ES-I3 (cell line): ENCODE data around the gene AFMID.
"Not testable (repeated sequence)": the region's sequence is repeated elsewhere in the genome, so short reads cannot be mapped to it uniquely, and the experiment has no call there.

Source experiments
- H3K36me3 ChIP-seq: 2 replicates; pipeline ENCODE4 v1.6.1; 2013; ENCODE audit warnings: mild to moderate bottlenecking, low read length, control low read depth, moderate library complexity; ENCODE audit not compliant: insufficient read depth
- H3K4me1 ChIP-seq: 2 replicates; pipeline ENCODE4 v1.6.1; 2013; ENCODE audit warnings: mild to moderate bottlenecking, control low read depth, low read length; ENCODE audit not compliant: insufficient read depth
- H3K9ac ChIP-seq: 2 replicates; pipeline ENCODE4 v1.6.1; 2013; ENCODE audit warnings: low read depth, mild to moderate bottlenecking, low read length, moderate library complexity
- H3K9me3 ChIP-seq: 2 replicates; pipeline ENCODE4 v1.6.1; 2013; ENCODE audit warnings: mild to moderate bottlenecking, low read length, moderate library complexity; ENCODE audit not compliant: control insufficient read depth, insufficient read depth

Gene AFMID, protein sequence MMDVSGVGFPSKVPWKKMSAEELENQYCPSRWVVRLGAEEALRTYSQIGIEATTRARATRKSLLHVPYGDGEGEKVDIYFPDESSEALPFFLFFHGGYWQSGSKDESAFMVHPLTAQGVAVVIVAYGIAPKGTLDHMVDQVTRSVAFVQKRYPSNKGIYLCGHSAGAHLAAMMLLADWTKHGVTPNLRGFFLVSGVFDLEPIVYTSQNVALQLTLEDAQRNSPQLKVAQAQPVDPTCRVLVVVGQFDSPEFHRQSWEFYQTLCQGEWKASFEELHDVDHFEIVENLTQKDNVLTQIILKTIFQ

GRCh38 chr17:78186692-78187595 is at the start of gene AFMID, which contains the start of gene TK1:
TSS of gene AFMID (plus strand) at chr17:78187362. CDS start at chr17:78187371, 9 bp downstream.
TSS of gene TK1 (minus strand) at chr17:78187052. CDS start at chr17:78186994, 58 bp downstream.
- no peaks in the 10 kb centered on the region for H3K9me3 ChIP-seq
- H3K4me1 ChIP-seq: peaks cover 13% of the 10 kb centered on the region
- H3K36me3 ChIP-seq: peaks cover 27% of the 10 kb centered on the region
- peak within 1 kb of the TSS; percentile 90 for H3K9ac ChIP-seq

DNA sequence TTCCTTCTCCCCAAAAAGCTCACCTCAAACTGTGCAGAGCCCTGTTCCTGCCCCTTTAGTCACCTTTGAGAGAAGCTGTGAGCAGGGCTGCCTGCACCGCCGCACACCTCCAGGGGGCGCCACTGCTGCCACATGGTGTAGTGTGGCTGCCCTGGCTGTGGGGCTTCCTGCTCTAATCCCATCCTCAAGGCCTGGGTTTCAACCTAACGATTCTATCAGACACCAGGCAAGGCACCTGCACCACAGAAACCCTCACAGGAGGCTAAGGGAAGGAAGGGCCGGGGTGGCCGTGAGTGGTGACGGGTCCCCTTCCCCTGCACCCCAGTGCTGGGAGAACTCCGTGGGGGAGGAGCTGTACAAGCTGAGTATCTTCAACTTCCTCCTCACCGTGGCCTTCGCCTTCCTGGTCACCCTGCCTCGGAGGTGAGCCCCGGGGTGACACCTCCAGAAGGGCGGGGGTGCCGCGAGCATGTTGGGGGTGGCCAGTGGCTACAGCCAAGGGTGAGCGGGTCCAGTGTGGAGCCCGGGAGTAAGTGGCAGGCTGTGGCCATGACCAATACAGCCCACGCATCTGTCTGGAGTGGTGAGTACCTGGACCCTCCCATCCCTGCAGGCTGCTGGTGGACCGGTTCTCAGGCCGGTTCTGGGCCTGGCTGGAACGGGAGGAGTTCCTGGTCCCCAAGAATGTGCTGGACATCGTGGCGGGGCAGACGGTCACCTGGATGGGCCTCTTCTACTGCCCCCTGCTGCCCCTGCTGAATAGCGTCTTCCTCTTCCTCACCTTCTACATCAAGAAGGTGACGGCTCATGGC is 49.6 kb upstream of the AFMID start:
- H3K9me3 ChIP-seq: no peaks in the 10 kb centered on the region
- no peaks in the 10 kb centered on the region for H3K36me3 ChIP-seq
- no peak overlapping the region for H3K9ac ChIP-seq
- peaks cover 42% of the 10 kb centered on the region; the same call in 1 of the 2 replicates for H3K4me1 ChIP-seq

- H3K4me1 ChIP-seq: peaks cover 38% of the 10 kb centered on the region; the same call in 1 of the 2 replicates
- no peak overlapping the region for H3K9ac ChIP-seq
- H3K9me3 ChIP-seq: no peaks in the 10 kb centered on the region
- no peaks in the 10 kb centered on the region for H3K36me3 ChIP-seq
These were observed 48.7 kb upstream of the AFMID start for GRCh38 chr17:78138204-78139060.

GRCh38 chr17:78139861-78140168 is 47.3 kb upstream of the AFMID start:
- H3K4me1 ChIP-seq: peaks cover 38% of the 10 kb centered on the region; the same call in 1 of the 2 replicates
- H3K9me3 ChIP-seq, H3K36me3 ChIP-seq: not testable (repeated sequence)
- H3K9ac ChIP-seq: peak overlapping the region; percentile 30; the same call in 1 of the 2 replicates

DNA sequence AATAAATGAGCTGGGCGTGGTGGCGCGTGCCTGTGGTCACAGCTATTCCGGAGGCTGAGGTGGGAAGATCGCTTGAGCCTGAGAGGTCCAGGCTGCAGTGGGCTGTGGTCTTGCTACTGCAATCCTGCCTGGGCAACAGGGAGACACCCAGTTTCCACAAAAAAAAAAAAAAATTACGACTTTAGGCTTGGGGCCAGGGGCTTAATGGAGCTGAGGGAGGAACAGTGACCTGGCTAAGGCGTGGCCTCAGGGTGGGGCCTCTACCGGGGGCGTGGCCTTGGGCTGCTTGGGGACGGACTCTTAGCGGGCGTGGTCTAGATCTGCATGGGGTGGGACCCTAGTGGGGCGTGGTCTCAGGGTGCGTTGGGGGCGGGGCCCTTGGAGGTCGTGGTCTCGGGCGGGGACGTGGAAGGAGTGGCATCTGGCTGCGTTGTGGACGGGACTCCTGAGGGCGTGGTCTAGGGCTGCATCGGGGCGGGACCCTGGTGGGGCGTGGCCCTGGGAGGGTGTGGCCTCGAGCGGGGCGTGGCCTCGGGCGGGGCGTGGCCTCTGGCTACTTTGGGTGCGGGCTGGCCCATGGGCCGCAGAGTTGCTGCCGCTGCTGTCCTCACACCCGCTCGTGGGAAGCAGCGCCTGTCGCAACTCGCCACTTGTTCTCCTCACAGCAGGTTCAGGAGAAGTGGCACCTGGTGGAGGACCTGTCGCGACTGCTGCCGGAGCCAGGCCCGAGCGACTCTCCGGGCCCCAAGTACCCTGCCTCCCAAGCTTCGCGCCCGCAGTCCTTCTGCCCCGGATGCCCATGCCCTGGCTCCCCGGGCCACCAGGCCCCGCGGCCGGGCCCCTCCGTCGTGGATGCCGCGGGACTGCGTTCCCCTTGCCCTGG is 46.8 kb upstream of the AFMID start:
- H3K9me3 ChIP-seq: no peaks in the 10 kb centered on the region
- peaks cover 38% of the 10 kb centered on the region; the same call in 1 of the 2 replicates for H3K4me1 ChIP-seq
- H3K36me3 ChIP-seq: no peaks in the 10 kb centered on the region
- H3K9ac ChIP-seq: peak overlapping the region; percentile 32; the same call in 1 of the 2 replicates

DNA sequence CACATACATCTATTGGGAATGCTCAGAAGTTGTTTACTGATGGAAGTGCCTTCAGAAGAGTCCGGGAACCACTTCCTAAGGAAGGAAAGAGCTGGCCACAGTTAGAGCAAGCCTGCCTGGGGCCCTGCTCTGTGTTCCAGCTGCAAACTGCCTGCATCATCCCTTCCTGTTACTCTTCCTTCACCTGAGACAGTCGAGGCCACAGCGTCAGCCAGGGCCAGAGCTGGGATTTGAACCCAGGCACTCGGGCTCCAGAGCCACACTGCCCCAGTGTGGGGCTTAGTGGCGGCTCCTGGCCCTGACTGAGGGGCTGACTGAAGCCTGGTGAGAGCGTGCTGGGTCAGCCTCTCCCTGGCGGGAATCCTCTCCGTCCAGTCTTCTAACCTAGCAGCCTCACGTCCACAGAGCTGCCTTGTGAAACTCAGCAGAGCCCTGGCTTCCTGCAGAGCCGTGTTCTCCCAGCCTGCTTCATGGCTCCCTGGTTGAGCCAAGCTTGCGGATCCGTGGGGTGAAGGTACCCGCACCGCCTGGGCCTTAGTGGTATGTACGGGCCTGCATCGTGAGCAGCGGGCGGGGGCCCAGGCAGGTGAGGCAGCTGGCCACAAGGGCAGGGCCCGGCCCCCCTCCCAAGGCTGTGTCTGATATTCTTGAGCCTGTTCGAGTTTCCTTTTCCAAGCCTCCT is 45.6 kb upstream of the AFMID start:
- Histone ChIP-seq H3K9me3 (no peaks in the 10 kb centered on the region), H3K9ac (no peak overlapping the region), H3K36me3 (no peaks in the 10 kb centered on the region), H3K4me1 (peaks cover 38% of the 10 kb centered on the region; the same call in 1 of the 2 replicates)

- Histone ChIP-seq H3K4me1 (peaks cover 38% of the 10 kb centered on the region; the same call in 1 of the 2 replicates), H3K36me3 (no peaks in the 10 kb centered on the region), H3K9ac (no peak overlapping the region), H3K9me3 (no peaks in the 10 kb centered on the region)
These were observed 44.9 kb upstream of the AFMID start for GRCh38 chr17:78142119-78142861.

GRCh38 chr17:78143214-78144146 is 43.7 kb upstream of the AFMID start:
- H3K36me3 ChIP-seq: no peaks in the 10 kb centered on the region
- H3K9ac ChIP-seq: no peak overlapping the region
- no peaks in the 10 kb centered on the region for H3K9me3 ChIP-seq
- peaks cover 33% of the 10 kb centered on the region; the same call in 1 of the 2 replicates for H3K4me1 ChIP-seq

GRCh38 chr17:78144147-78144719 is 42.9 kb upstream of the AFMID start:
- Histone ChIP-seq H3K9ac (no peak overlapping the region), H3K9me3 (no peaks in the 10 kb centered on the region), H3K4me1 (peaks cover 25% of the 10 kb centered on the region; the same call in 1 of the 2 replicates), H3K36me3 (no peaks in the 10 kb centered on the region)

DNA sequence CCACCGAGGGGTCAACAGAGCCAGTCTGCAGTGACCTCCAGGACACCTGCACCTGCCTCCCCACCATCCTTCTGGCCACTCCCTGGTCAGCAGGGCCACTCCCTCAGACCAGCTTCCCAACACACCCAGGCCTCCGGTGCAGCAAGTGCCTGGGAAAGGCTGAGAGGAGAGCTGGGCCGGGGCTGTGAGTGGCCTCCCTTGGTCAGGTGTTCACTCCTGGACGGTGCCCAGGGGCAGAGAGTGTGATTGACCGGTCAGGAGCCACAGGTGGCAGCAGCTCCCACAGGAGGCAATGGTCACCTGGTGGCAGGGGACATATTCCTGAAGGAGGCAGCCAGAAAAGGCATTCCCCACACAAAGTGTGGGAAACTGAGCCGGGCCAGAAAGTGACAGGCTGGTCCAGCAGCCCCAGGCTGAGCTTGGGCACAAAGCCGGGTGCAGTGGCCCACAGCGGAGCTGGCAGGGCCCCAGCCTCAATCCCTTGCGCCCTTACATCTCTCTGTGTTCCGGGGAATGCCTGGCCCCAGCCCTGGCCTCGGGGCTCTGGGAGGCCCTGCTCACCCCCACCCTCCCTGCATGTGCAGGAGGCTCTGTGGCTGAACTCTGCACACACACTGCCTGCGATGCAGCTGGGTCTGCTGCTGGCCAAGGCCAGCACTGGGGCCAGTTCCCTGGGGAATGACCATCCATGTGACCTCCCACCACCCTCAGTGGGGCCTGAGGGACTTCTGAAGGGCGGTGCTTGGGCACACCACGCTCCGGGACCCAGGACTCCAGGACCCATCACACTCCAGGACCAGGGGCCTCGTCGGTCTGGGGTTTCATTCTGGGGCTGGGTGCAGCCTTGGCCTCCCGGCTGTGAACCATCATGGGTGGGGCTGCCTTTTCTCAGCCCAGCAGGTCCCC is 42.2 kb upstream of the AFMID start:
- Histone ChIP-seq H3K4me1 (peaks cover 22% of the 10 kb centered on the region; the same call in 1 of the 2 replicates), H3K9me3 (no peaks in the 10 kb centered on the region), H3K9ac (no peak overlapping the region), H3K36me3 (no peaks in the 10 kb centered on the region)
